Smooth muscle cell of the pulmonary artery (primary cell): Measurements from ENCODE around the gene CDH13. TPM values are rescaled to one million over a fixed set of nuclear protein-coding genes. Genes with fewer than 3 reads are reported as not detected.

Experiments
- total RNA-seq: library from RNA; depleted of rRNA; stranded (reverse); fragments of >200 nt; gene quantifications from 2 replicates; pipeline ENCODE4 v1.2.3, GENCODE V29; 2014

The CDH13 gene
- 175 and 425 TPM in 2 replicates for total RNA-seq

GRCh38 chr16:82626791-82627261, at the start of gene CDH13:
TSS of gene CDH13 (plus strand) at chr16:82626969.

GRCh38 chr16:83807710-83808572, 1181.2 kb downstream of the CDH13 start, which contains the start of gene HSBP1:
TSS of gene HSBP1 (plus strand) at chr16:83807978. CDS start at chr16:83808077, 99 bp downstream.

